ENCODE data around the gene TCEAL2. TPM values are rescaled to one million over a fixed set of nuclear protein-coding genes. Genes with fewer than 3 reads are reported as not detected.
"Not testable (repeated sequence)": the region's sequence is repeated elsewhere in the genome, so short reads cannot be mapped to it uniquely, and the experiment has no call there.

Gene TCEAL2
- total and polyA plus RNA-seq, 5 donors from 2014 or later: not detected

GRCh38 chrX:102129473-102129872 is 4.0 kb downstream of the TCEAL2 start:
- Mint-ChIP-seq H3K27me3 (peaks cover 17% of the 10 kb centered on the region), H3K27ac (no peak overlapping the region)

GRCh38 chrX:102138064-102138463 is 12.6 kb downstream of the TCEAL2 start:
- H3K9me3 Mint-ChIP-seq: no peaks in the 10 kb centered on the region
- peaks cover 0 to 2% (median 0%) of the 10 kb centered on the region in 4 donors for H3K4me1 Mint-ChIP-seq
- Histone ChIP-seq H3K27ac (ENCODE audit: insufficient read depth, low read length, poor library complexity, severe bottlenecking) (no peak overlapping the region), H3K4me3 (ENCODE audit: low read depth, low read length) (no peak overlapping the region), H3K4me1 (ENCODE audit: control insufficient read depth, insufficient read depth, low read length, poor library complexity, severe bottlenecking) (no peaks in the 10 kb centered on the region), H3K27me3 (ENCODE audit: control insufficient read depth, insufficient read depth, low read length) (no peaks in the 10 kb centered on the region), H3K9me3 (ENCODE audit: control insufficient read depth in 2 of 2, low read length in 2 of 2) (no peaks in the 10 kb centered on the region), H3K36me3 (ENCODE audit: control insufficient read depth, insufficient read depth, low read length) (no peaks in the 10 kb centered on the region)
- no peak for ATAC-seq (ENCODE audit: low read depth in 2 of 2)
- no peaks in the 10 kb centered on the region for H3K36me3 Mint-ChIP-seq
- no peak for DNase-seq
- H3K4me3 Mint-ChIP-seq: no peak overlapping the region
- no peak overlapping the region for H3K27ac Mint-ChIP-seq
- H3K27me3 Mint-ChIP-seq: peaks cover 10% of the 10 kb centered on the region

More at GRCh38 chrX:102129473-102129872, 4.0 kb downstream of the TCEAL2 start:
- H3K4me1 Mint-ChIP-seq: peaks cover 0 to 6% (median 0%) of the 10 kb centered on the region in 4 donors
- no peak overlapping the region for H3K4me3 ChIP-seq (ENCODE audit: low read depth, low read length)
- no peak overlapping the region for H3K4me3 Mint-ChIP-seq
- ATAC-seq (ENCODE audit: low read depth in 2 of 2) (no peak), DNase-seq (peak in 2 of 3 donors; percentile 2 to 12)
- H3K27ac ChIP-seq (ENCODE audit: insufficient read depth, low read length, poor library complexity, severe bottlenecking): no peak overlapping the region
- H3K9me3 ChIP-seq (ENCODE audit: control insufficient read depth in 2 of 2, low read length in 2 of 2): no peaks in the 10 kb centered on the region
- peaks cover 5% of the 10 kb centered on the region for H3K4me1 ChIP-seq (ENCODE audit: control insufficient read depth, insufficient read depth, low read length, poor library complexity, severe bottlenecking)
- H3K9me3 Mint-ChIP-seq: peaks cover 0 to 5% (median 0%) of the 10 kb centered on the region in 7 donors
- H3K36me3 ChIP-seq (ENCODE audit: control insufficient read depth, insufficient read depth, low read length): no peaks in the 10 kb centered on the region
- peaks cover 11% of the 10 kb centered on the region for H3K27me3 ChIP-seq (ENCODE audit: control insufficient read depth, insufficient read depth, low read length)
- H3K36me3 Mint-ChIP-seq: no peaks in the 10 kb centered on the region

GRCh38 chrX:102140876-102141275 is 15.4 kb downstream of the TCEAL2 start:
- H3K27ac Mint-ChIP-seq; H3K36me3 Mint-ChIP-seq; H3K9me3 ChIP-seq (ENCODE audit: control insufficient read depth in 2 of 2, low read length in 2 of 2); H3K4me1 Mint-ChIP-seq; H3K4me3 Mint-ChIP-seq; H3K4me3 ChIP-seq (ENCODE audit: low read depth, low read length); H3K9me3 Mint-ChIP-seq; ATAC-seq (ENCODE audit: low read depth in 2 of 2); DNase-seq; H3K27ac ChIP-seq (ENCODE audit: insufficient read depth, low read length, poor library complexity, severe bottlenecking); H3K4me1 ChIP-seq (ENCODE audit: control insufficient read depth, insufficient read depth, low read length, poor library complexity, severe bottlenecking); H3K36me3 ChIP-seq (ENCODE audit: control insufficient read depth, insufficient read depth, low read length); H3K27me3 ChIP-seq (ENCODE audit: control insufficient read depth, insufficient read depth, low read length): not testable (repeated sequence)
- H3K27me3 Mint-ChIP-seq: peaks cover 20% of the 10 kb centered on the region

GRCh38 chrX:102141631-102142030 is 16.2 kb downstream of the TCEAL2 start:
- H3K36me3 Mint-ChIP-seq; H3K4me1 ChIP-seq (ENCODE audit: control insufficient read depth, insufficient read depth, low read length, poor library complexity, severe bottlenecking); H3K27ac ChIP-seq (ENCODE audit: insufficient read depth, low read length, poor library complexity, severe bottlenecking); H3K9me3 ChIP-seq (ENCODE audit: control insufficient read depth in 2 of 2, low read length in 2 of 2); H3K4me3 ChIP-seq (ENCODE audit: low read depth, low read length); DNase-seq; H3K4me3 Mint-ChIP-seq; H3K36me3 ChIP-seq (ENCODE audit: control insufficient read depth, insufficient read depth, low read length); H3K27me3 ChIP-seq (ENCODE audit: control insufficient read depth, insufficient read depth, low read length); H3K4me1 Mint-ChIP-seq; H3K27ac Mint-ChIP-seq; H3K9me3 Mint-ChIP-seq; ATAC-seq (ENCODE audit: low read depth in 2 of 2): not testable (repeated sequence)
- peaks cover 20% of the 10 kb centered on the region for H3K27me3 Mint-ChIP-seq

GRCh38 chrX:102142274-102142673 is 16.8 kb downstream of the TCEAL2 start, which contains the start of gene TCEAL6:
TCEAL6 (minus strand) TSS chrX:102142481.
- H3K9me3 ChIP-seq (ENCODE audit: control insufficient read depth in 2 of 2, low read length in 2 of 2); H3K4me1 Mint-ChIP-seq; ATAC-seq (ENCODE audit: low read depth in 2 of 2); H3K36me3 Mint-ChIP-seq; H3K4me1 ChIP-seq (ENCODE audit: control insufficient read depth, insufficient read depth, low read length, poor library complexity, severe bottlenecking); DNase-seq; H3K27ac ChIP-seq (ENCODE audit: insufficient read depth, low read length, poor library complexity, severe bottlenecking); H3K27me3 ChIP-seq (ENCODE audit: control insufficient read depth, insufficient read depth, low read length); H3K4me3 ChIP-seq (ENCODE audit: low read depth, low read length); H3K9me3 Mint-ChIP-seq; H3K36me3 ChIP-seq (ENCODE audit: control insufficient read depth, insufficient read depth, low read length); H3K27ac Mint-ChIP-seq: not testable (repeated sequence)
- Mint-ChIP-seq H3K27me3 (peaks cover 20% of the 10 kb centered on the region), H3K4me3 (peak within 1 kb of the TSS in 1 of 4 donors; percentile 1)

- Mint-ChIP-seq H3K9me3 (peaks cover 0 to 5% (median 0%) of the 10 kb centered on the region in 7 donors), H3K27me3 (peaks cover 4% of the 10 kb centered on the region), H3K36me3 (no peaks in the 10 kb centered on the region), H3K27ac (peak overlapping the region; percentile 58 to 95 (median 95)), H3K4me1 (peaks cover 0 to 22% (median 10%) of the 10 kb centered on the region in 4 donors), H3K4me3 (peak overlapping the region; percentile 96 to 99 (median 98))
- ATAC-seq (ENCODE audit: low read depth in 2 of 2) (no peak), DNase-seq (peak; percentile 1 to 12 (median 2))
- H3K4me1 ChIP-seq (ENCODE audit: control insufficient read depth, insufficient read depth, low read length, poor library complexity, severe bottlenecking): peaks cover 7% of the 10 kb centered on the region
- no peaks in the 10 kb centered on the region for H3K27me3 ChIP-seq (ENCODE audit: control insufficient read depth, insufficient read depth, low read length)
- H3K9me3 ChIP-seq (ENCODE audit: control insufficient read depth in 2 of 2, low read length in 2 of 2): no peaks in the 10 kb centered on the region
- peak overlapping the region; percentile 49 for H3K27ac ChIP-seq (ENCODE audit: insufficient read depth, low read length, poor library complexity, severe bottlenecking)
- H3K36me3 ChIP-seq (ENCODE audit: control insufficient read depth, insufficient read depth, low read length): no peaks in the 10 kb centered on the region
- peak overlapping the region; percentile 78 for H3K4me3 ChIP-seq (ENCODE audit: low read depth, low read length)
Measured at GRCh38 chrX:102154218-102154860, 28.9 kb downstream of the TCEAL2 start.

- Histone ChIP-seq H3K4me3 (ENCODE audit: low read depth, low read length) (peak overlapping the region; percentile 78), H3K9me3 (ENCODE audit: control insufficient read depth in 2 of 2, low read length in 2 of 2) (no peaks in the 10 kb centered on the region), H3K27ac (ENCODE audit: insufficient read depth, low read length, poor library complexity, severe bottlenecking) (peak overlapping the region; percentile 70), H3K36me3 (ENCODE audit: control insufficient read depth, insufficient read depth, low read length) (no peaks in the 10 kb centered on the region), H3K27me3 (ENCODE audit: control insufficient read depth, insufficient read depth, low read length) (no peaks in the 10 kb centered on the region), H3K4me1 (ENCODE audit: control insufficient read depth, insufficient read depth, low read length, poor library complexity, severe bottlenecking) (peaks cover 7% of the 10 kb centered on the region)
- Mint-ChIP-seq H3K9me3 (peaks cover 0 to 5% (median 0%) of the 10 kb centered on the region in 7 donors), H3K4me1 (peaks cover 0 to 22% (median 10%) of the 10 kb centered on the region in 4 donors), H3K27me3 (peaks cover 4% of the 10 kb centered on the region), H3K36me3 (no peaks in the 10 kb centered on the region), H3K4me3 (peak overlapping the region; percentile 96 to 99 (median 98)), H3K27ac (peak overlapping the region; percentile 93 to 95 (median 95))
- DNase-seq (peak; percentile 3 to 32 (median 26)), ATAC-seq (ENCODE audit: low read depth in 2 of 2) (peak; percentile 44 to 54)
Measured at GRCh38 chrX:102154900-102155805, 29.7 kb downstream of the TCEAL2 start.
